Bronchial epithelial cell (primary cell): ENCODE data around the gene PEDS1. TPM values are rescaled to one million over a fixed set of nuclear protein-coding genes. Genes with fewer than 3 reads are reported as not detected.
"Not testable (repeated sequence)": the region's sequence is repeated elsewhere in the genome, so short reads cannot be mapped to it uniquely, and the experiment has no call there.

Experiments used
- DNase-seq: peaks from one replicate; pipeline ENCODE4 v3.0.0-alpha.2; 2010; ENCODE audit warnings: low read depth
- FAIRE-seq: peaks from 2 replicates; lab custom pipeline; 2011; peaks lifted over from hg19 to GRCh38; lab: Jason Lieb, UNC
- H3K27me3 ChIP-seq: 2 replicates; pipeline ENCODE4 v1.5.1; 2011; ENCODE audit warnings: low read length; ENCODE audit not compliant: control insufficient read depth, insufficient read depth
- H3K36me3 ChIP-seq: 2 replicates; pipeline ENCODE4 v1.5.1; 2011; ENCODE audit warnings: low read length; ENCODE audit not compliant: control insufficient read depth, insufficient read depth
- H3K4me3 ChIP-seq: 2 replicates; pipeline ENCODE4 v1.5.1; 2011; ENCODE audit warnings: mild to moderate bottlenecking, low read depth, low read length, control low read depth
- total RNA-seq: library from RNA; depleted of rRNA; stranded (reverse); fragments of >200 nt; gene quantifications from 2 replicates; pipeline ENCODE4 v1.2.1, GENCODE V29; 2014
- TF ChIP-seq, protein P1 (sequence below): IDR thresholded peaks from 2 replicates; pipeline ENCODE4 v1.5.1; 2011; ENCODE audit warnings: mild to moderate bottlenecking, moderate library complexity, low read length, control low read depth, inconsistent platforms; ENCODE audit not compliant: insufficient read depth, severe bottlenecking

PEDS1 gene
- total RNA-seq, 1 donor from 2014 or later, result 9.7 TPM

DNA sequence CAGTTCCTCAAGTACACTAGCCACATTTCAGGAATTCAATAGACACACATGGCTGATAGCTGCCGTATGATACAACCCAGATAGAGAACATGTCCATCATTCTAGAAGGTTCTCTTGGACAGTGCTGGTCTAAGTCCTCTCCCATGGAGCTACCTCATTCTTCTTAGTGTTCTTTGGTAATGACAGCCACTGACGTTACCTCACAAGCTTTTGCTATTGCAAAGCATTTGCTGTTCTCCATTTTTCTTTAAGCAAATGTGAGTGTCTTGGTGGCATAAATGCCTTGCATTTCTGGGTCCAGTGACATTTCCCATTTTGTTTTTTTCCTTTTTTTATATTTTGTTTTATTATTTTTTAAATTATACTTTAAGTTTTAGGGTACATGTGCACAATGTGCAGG, 28.8 kb upstream of the PEDS1 start:
- no peaks in the 10 kb centered on the region for H3K27me3 ChIP-seq
- H3K36me3 ChIP-seq, result no peaks in the 10 kb centered on the region
- TF ChIP-seq, protein P1, sequence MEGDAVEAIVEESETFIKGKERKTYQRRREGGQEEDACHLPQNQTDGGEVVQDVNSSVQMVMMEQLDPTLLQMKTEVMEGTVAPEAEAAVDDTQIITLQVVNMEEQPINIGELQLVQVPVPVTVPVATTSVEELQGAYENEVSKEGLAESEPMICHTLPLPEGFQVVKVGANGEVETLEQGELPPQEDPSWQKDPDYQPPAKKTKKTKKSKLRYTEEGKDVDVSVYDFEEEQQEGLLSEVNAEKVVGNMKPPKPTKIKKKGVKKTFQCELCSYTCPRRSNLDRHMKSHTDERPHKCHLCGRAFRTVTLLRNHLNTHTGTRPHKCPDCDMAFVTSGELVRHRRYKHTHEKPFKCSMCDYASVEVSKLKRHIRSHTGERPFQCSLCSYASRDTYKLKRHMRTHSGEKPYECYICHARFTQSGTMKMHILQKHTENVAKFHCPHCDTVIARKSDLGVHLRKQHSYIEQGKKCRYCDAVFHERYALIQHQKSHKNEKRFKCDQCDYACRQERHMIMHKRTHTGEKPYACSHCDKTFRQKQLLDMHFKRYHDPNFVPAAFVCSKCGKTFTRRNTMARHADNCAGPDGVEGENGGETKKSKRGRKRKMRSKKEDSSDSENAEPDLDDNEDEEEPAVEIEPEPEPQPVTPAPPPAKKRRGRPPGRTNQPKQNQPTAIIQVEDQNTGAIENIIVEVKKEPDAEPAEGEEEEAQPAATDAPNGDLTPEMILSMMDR, result no peak
- DNase-seq (no peak), FAIRE-seq (no peak)
- no peak overlapping the region for H3K4me3 ChIP-seq

- FAIRE-seq (no peak), DNase-seq (no peak)
- H3K4me3 ChIP-seq, result no peak overlapping the region
- no peaks in the 10 kb centered on the region for H3K36me3 ChIP-seq
- TF ChIP-seq, protein P1, result no peak
- H3K27me3 ChIP-seq, result no peaks in the 10 kb centered on the region
Measured at GRCh38 chr20:50181344-50181743, 27.8 kb upstream of the PEDS1 start.

DNA sequence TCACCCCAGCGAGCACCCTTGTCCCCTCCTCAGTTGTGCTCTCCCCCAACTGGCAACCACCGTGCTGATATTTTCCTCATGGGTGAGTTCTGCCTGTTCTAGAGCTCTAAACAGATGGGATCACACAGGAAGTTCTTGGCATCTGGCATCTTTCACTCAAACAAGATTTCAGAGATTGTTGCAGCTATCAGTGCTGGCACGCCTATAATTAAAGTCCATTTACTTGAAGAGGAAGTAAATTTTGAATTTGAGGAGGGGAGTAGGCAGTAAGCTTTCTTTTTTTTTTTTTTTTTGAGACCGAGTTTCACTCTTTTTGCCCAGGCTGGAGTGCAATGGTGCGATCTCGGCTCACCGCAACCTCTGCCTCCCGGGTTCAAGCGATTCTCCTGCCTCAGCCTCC, 25.1 kb upstream of the PEDS1 start:
- DNase-seq, FAIRE-seq, H3K27me3 ChIP-seq, H3K4me3 ChIP-seq, H3K36me3 ChIP-seq: not testable (repeated sequence)

- FAIRE-seq, result no peak
- no peak for DNase-seq
- Histone ChIP-seq H3K4me3 (no peak overlapping the region), H3K27me3 (no peaks in the 10 kb centered on the region), H3K36me3 (no peaks in the 10 kb centered on the region)
- TF ChIP-seq, protein P1, result no peak
Measured at GRCh38 chr20:50175938-50176933, 22.7 kb upstream of the PEDS1 start.

- Histone ChIP-seq H3K36me3 (no peaks in the 10 kb centered on the region), H3K4me3 (no peak overlapping the region), H3K27me3 (no peaks in the 10 kb centered on the region)
- FAIRE-seq (no peak), DNase-seq (no peak)
- TF ChIP-seq, protein P1, result no peak
Measured at GRCh38 chr20:50174456-50174855, 20.9 kb upstream of the PEDS1 start.

DNA sequence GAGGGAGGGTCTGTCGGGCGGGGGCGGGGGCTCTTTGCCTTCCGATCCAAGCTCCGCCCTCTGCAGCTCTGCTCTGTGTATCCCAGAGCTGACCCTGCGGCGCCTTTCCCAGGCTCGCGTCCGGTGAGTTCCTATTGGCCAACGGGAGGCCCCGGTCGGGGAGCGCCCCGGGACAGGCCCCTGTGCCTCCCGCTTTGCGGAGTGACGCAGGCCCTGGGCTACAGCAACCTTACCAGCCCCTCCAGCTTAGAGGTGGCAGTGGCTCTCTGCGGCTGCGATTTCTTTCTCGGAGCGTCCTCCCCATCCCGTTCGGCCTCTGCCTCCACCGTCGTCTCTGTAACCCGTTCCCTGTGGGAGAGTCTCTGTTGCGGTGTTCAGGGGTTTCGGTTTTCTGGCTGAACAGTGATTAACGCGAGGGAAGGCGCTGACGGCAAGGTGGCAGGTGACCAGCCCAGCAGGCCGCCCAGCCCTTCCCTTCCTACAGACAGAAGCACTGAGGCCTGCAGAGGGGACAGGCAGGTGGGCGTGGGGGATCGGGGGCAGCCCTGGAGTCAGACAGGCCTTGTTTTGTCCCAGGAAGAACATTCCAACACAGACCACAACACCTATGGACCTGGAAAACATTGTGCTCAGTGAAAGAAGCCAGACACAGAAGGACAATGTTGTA, 19.0 kb upstream of the PEDS1 start:
- Histone ChIP-seq H3K27me3 (no peaks in the 10 kb centered on the region), H3K36me3 (no peaks in the 10 kb centered on the region), H3K4me3 (peak overlapping the region; percentile 46)
- FAIRE-seq, result no peak
- TF ChIP-seq, protein P1, result no peak
- no peak for DNase-seq
